Measurements from ENCODE around the gene RAB11FIP4. TPM values are rescaled to one million over a fixed set of nuclear protein-coding genes. Genes with fewer than 3 reads are reported as not detected.

RAB11FIP4 gene
- total and polyA plus RNA-seq, 2 of the 8 experiments (the other 6 are each of a cell fraction or from before 2014, with no cell fraction given), result 21.7 to 53.2 TPM

- TF ChIP-seq MAFK (IDR thresholded peaks at IDR 0.05; ENCODE audit: low read depth, low read length) (no peak), TAF7 (optimal IDR thresholded peaks at IDR 0.05; ENCODE audit: borderline replicate concordance, low read depth, low read length) (no peak), PHF8 (conservative IDR thresholded peaks at IDR 0.05; ENCODE audit: low read depth, low read length) (no peak), HDAC6 (IDR thresholded peaks at IDR 0.05; ENCODE audit: low read depth, low read length) (no peak)
- Histone ChIP-seq H3K27ac (ENCODE audit: low read depth, low read length) (no peak overlapping the region), H2BK12ac (ENCODE audit: low read depth, low read length) (no peak overlapping the region), H2BK20ac (ENCODE audit: low read length) (no peak overlapping the region), H2BK120ac (replicated peaks; ENCODE audit: low read depth, low read length) (no peak overlapping the region), H2AFZ (ENCODE audit: low read length) (no peak overlapping the region), H3K23me2 (ENCODE audit: low read depth, low read length) (no peaks in the 10 kb centered on the region), H4K91ac (replicated peaks; ENCODE audit: insufficient read length, low read length) (no peak overlapping the region), H3K4me1 (replicated peaks in 1 of 4; ENCODE audit: control insufficient read depth in 3 of 4, insufficient read depth in 4 of 4, low read length in 3 of 4) (no peaks in the 10 kb centered on the region), H3K23ac (ENCODE audit: insufficient read length) (no peak overlapping the region), H3K14ac (ENCODE audit: insufficient read length) (no peak overlapping the region), H3K4me3 (ENCODE audit: extremely low read depth in 1 of 4, insufficient read depth in 2 of 4, low read depth in 3 of 4, low read length in 4 of 4) (no peak overlapping the region), H3K4ac (replicated peaks; ENCODE audit: insufficient read length, low read depth, low read length) (no peak overlapping the region), H3K27me3 (replicated peaks in 1 of 4; ENCODE audit: control insufficient read depth in 3 of 4, extremely low read depth in 1 of 4, insufficient read depth in 3 of 4, low read length in 3 of 4) (no peaks in the 10 kb centered on the region), H4K20me1 (replicated peaks in 1 of 2; ENCODE audit: control insufficient read depth in 1 of 2, insufficient read depth in 2 of 2, low read length in 2 of 2) (no peaks in the 10 kb centered on the region), H3K79me2 (ENCODE audit: control insufficient read depth in 1 of 2, insufficient read depth in 2 of 2, low read length in 2 of 2) (no peaks in the 10 kb centered on the region), H2AK5ac (ENCODE audit: low read depth, low read length) (no peak overlapping the region), H3K36me3 (ENCODE audit: control insufficient read depth in 2 of 4, insufficient read depth in 4 of 4, low read length in 3 of 4) (no peaks in the 10 kb centered on the region), H4K8ac (ENCODE audit: extremely low read depth, insufficient read depth, low read length) (no peak overlapping the region), H2BK15ac (ENCODE audit: low read length) (no peak overlapping the region), H4K5ac (ENCODE audit: insufficient read length, low read depth, low read length) (no peak overlapping the region), H3K56ac (replicated peaks; ENCODE audit: insufficient read length, low read depth, low read length) (no peak overlapping the region), H3K9ac (replicated peaks in 1 of 4; ENCODE audit: extremely low read depth in 1 of 4, low read depth in 3 of 4, low read length in 3 of 4) (no peak overlapping the region), H3K4me2 (ENCODE audit: insufficient read depth in 1 of 2, low read depth in 2 of 2, low read length in 2 of 2) (no peak overlapping the region), H3K79me1 (ENCODE audit: low read depth, low read length) (no peaks in the 10 kb centered on the region; the same call in 1 of the 2 replicates), H3K9me3 (ENCODE audit: insufficient read depth in 2 of 2, low read depth in 1 of 2, low read length in 1 of 2) (no peaks in the 10 kb centered on the region), H3K18ac (ENCODE audit: extremely low read depth, low read length) (no peak overlapping the region), H2BK5ac (ENCODE audit: low read depth, low read length) (no peak overlapping the region)
- ChIA-PET CTCF (ENCODE audit: partially characterized antibody) (interaction anchor here (1.2 to 3.2 kb wide), 3 partner anchors 9 to 103 kb away, joined by 3 to 17 read pairs (median 5); no protein-coding TSS in a partner anchor), POLR2A (ENCODE audit: partially characterized antibody) (interaction anchor here (0.6 to 1.1 kb wide), 2 partner anchors 13 to 15 kb away, joined by 3 to 4 read pairs; no protein-coding TSS in a partner anchor)
- no peak for FAIRE-seq
- DNase-seq (ENCODE audit: low read depth in 1 of 2, low spot score in 2 of 2), result no peak
Measured at GRCh38 chr17:31369266-31369665, 22.2 kb upstream of the RAB11FIP4 start.
